NT2/D1 (cell line): ENCODE data around the gene IGFALS.

Experiments used
- YY1 ChIP-seq: IDR thresholded peaks from 2 replicates; pipeline ENCODE4 v1.6.1; 2011; ENCODE audit not compliant: insufficient read length, insufficient read depth
- ZNF274 ChIP-seq: IDR thresholded peaks from 2 replicates; pipeline ENCODE4 v1.6.1; 2011; ENCODE audit warnings: mild to moderate bottlenecking, low read depth, low read length

DNA sequence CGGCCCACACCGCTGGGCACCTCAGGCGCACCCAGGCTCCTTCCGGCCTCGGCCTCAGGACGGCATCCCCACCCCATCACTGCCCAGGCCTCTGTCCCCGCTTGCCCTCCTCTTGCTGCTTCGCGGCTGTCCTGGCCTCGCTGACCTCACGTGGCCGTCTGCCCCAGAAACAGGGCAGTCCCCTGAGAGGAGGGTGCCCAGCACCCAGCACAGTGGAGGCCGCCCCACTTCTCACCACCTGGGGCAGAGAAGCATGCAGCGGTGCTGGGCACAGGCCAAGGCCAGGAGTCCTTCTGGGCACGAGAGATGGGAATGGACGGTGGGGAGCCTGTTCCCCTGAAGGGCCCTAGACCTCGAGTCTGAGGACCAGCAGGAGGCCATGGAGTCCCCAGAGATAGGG is 24.2 kb upstream of the IGFALS start:
- TF ChIP-seq ZNF274 = no peak
- no peak for TF ChIP-seq YY1
